Measurements from ENCODE around the gene PNKP. TPM values are rescaled to one million over a fixed set of nuclear protein-coding genes. Genes with fewer than 3 reads are reported as not detected.
A peak's percentile ranks its signal among the peaks of the same experiment; 100 is the strongest.

Gene PNKP
- total RNA-seq, 1 donor from 2014 or later: 69.3 TPM

- H3K27me3 ChIP-seq (ENCODE audit: control insufficient read depth, insufficient read depth, low read length): no peaks in the 10 kb centered on the region
- no peak for TF ChIP-seq CTCF (IDR thresholded peaks at IDR 0.05; ENCODE audit: insufficient read depth, low read length, poor library complexity, severe bottlenecking)
- no peaks in the 10 kb centered on the region for H3K36me3 ChIP-seq (ENCODE audit: control insufficient read depth, insufficient read depth, low read length)
- no peak within 1 kb of the TSS for H3K4me3 ChIP-seq (ENCODE audit: low read depth, low read length)
- DNase-seq (ENCODE audit: low read depth): peak; percentile 53
These were observed 29.7 kb upstream of the PNKP start, which contains the start of gene IL4I1 for GRCh38 chr19:49896863-49897621. Gene IL4I1 (minus strand): TSS chr19:49896887. CDS start chr19:49896160, 727 bp downstream.

GRCh38 chr19:49895566-49896297, 28.4 kb upstream of the PNKP start:
- Histone ChIP-seq H3K27me3 (ENCODE audit: control insufficient read depth, insufficient read depth, low read length) (no peaks in the 10 kb centered on the region), H3K4me3 (ENCODE audit: low read depth, low read length) (no peak overlapping the region), H3K36me3 (ENCODE audit: control insufficient read depth, insufficient read depth, low read length) (no peaks in the 10 kb centered on the region)
- DNase-seq (ENCODE audit: low read depth): no peak
- no peak for TF ChIP-seq CTCF (IDR thresholded peaks at IDR 0.05; ENCODE audit: insufficient read depth, low read length, poor library complexity, severe bottlenecking)

GRCh38 chr19:49894879-49895565, 27.6 kb upstream of the PNKP start:
- Histone ChIP-seq H3K27me3 (ENCODE audit: control insufficient read depth, insufficient read depth, low read length) (peaks cover 4% of the 10 kb centered on the region), H3K36me3 (ENCODE audit: control insufficient read depth, insufficient read depth, low read length) (no peaks in the 10 kb centered on the region), H3K4me3 (ENCODE audit: low read depth, low read length) (no peak overlapping the region)
- TF ChIP-seq CTCF (IDR thresholded peaks at IDR 0.05; ENCODE audit: insufficient read depth, low read length, poor library complexity, severe bottlenecking): no peak
- DNase-seq (ENCODE audit: low read depth): no peak

- Histone ChIP-seq H3K4me3 (ENCODE audit: low read depth, low read length) (no peak overlapping the region), H3K27me3 (ENCODE audit: control insufficient read depth, insufficient read depth, low read length) (peaks cover 8% of the 10 kb centered on the region), H3K36me3 (ENCODE audit: control insufficient read depth, insufficient read depth, low read length) (no peaks in the 10 kb centered on the region)
- DNase-seq (ENCODE audit: low read depth): no peak
- no peak for TF ChIP-seq CTCF (IDR thresholded peaks at IDR 0.05; ENCODE audit: insufficient read depth, low read length, poor library complexity, severe bottlenecking)
These were observed 26.8 kb upstream of the PNKP start for GRCh38 chr19:49894011-49894664.

GRCh38 chr19:49892716-49893115, 25.3 kb upstream of the PNKP start:
- no peaks in the 10 kb centered on the region for H3K36me3 ChIP-seq (ENCODE audit: control insufficient read depth, insufficient read depth, low read length)
- no peak for TF ChIP-seq CTCF (IDR thresholded peaks at IDR 0.05; ENCODE audit: insufficient read depth, low read length, poor library complexity, severe bottlenecking)
- no peak for DNase-seq (ENCODE audit: low read depth)
- H3K27me3 ChIP-seq (ENCODE audit: control insufficient read depth, insufficient read depth, low read length): peaks cover 8% of the 10 kb centered on the region
- H3K4me3 ChIP-seq (ENCODE audit: low read depth, low read length): no peak overlapping the region
